HG03064 (cell line): ENCODE measurements around the gene AGBL4.

ENCODE experiments used
- ATAC-seq: cut with Tn5 transposase; IDR thresholded peaks from one replicate; pipeline ENCODE4 v1.9.1; 2021; ENCODE audit warnings: low read depth; ENCODE audit not compliant: unreplicated experiment

Gene AGBL4

GRCh38 chr1:48785869-48786268, 1237.9 kb downstream of the AGBL4 start:
- ATAC-seq = no peak

GRCh38 chr1:48784301-48784700, 1239.5 kb downstream of the AGBL4 start:
- no peak for ATAC-seq

- ATAC-seq = no peak
These were observed 1246.4 kb downstream of the AGBL4 start for GRCh38 chr1:48777219-48777895.

- no peak for ATAC-seq
These were observed 1247.1 kb downstream of the AGBL4 start, which contains the start of gene BEND5 for GRCh38 chr1:48776393-48777218. BEND5 (minus strand) TSS chr1:48776891; CDS start chr1:48776831, 60 bp downstream.

GRCh38 chr1:48775831-48776392, 1247.8 kb downstream of the AGBL4 start:
- ATAC-seq = no peak

- ATAC-seq = no peak
These were observed 1250.6 kb downstream of the AGBL4 start for GRCh38 chr1:48773133-48773532.

GRCh38 chr1:48772211-48772610, 1251.5 kb downstream of the AGBL4 start:
- ATAC-seq = no peak

GRCh38 chr1:48771561-48771960, 1252.2 kb downstream of the AGBL4 start:
- ATAC-seq = no peak

- no peak for ATAC-seq
These were observed 1255.7 kb downstream of the AGBL4 start for GRCh38 chr1:48767975-48768510.

GRCh38 chr1:48765335-48765734, 1258.4 kb downstream of the AGBL4 start:
- ATAC-seq = no peak

GRCh38 chr1:48761986-48762385, 1261.8 kb downstream of the AGBL4 start:
- ATAC-seq = no peak

- no peak for ATAC-seq
These were observed 1262.3 kb downstream of the AGBL4 start for GRCh38 chr1:48761411-48761810.

GRCh38 chr1:48760857-48761256, 1262.9 kb downstream of the AGBL4 start:
- no peak for ATAC-seq

- ATAC-seq = no peak
These were observed 1264.8 kb downstream of the AGBL4 start for GRCh38 chr1:48758976-48759375.

GRCh38 chr1:48757363-48757762, 1266.4 kb downstream of the AGBL4 start:
- ATAC-seq = no peak

- ATAC-seq = no peak
These were observed 1267.0 kb downstream of the AGBL4 start for GRCh38 chr1:48756683-48757316.

- no peak for ATAC-seq
These were observed 1270.5 kb downstream of the AGBL4 start for GRCh38 chr1:48753293-48753692.

GRCh38 chr1:48750109-48750508, 1273.6 kb downstream of the AGBL4 start:
- ATAC-seq = no peak

- no peak for ATAC-seq
These were observed 1274.7 kb downstream of the AGBL4 start for GRCh38 chr1:48749068-48749467.

GRCh38 chr1:48746906-48747305, 1276.8 kb downstream of the AGBL4 start:
- no peak for ATAC-seq

GRCh38 chr1:48744032-48744431, 1279.7 kb downstream of the AGBL4 start:
- ATAC-seq = no peak
